ENCODE data around the gene REXO4. TPM values are rescaled to one million over a fixed set of nuclear protein-coding genes. Genes with fewer than 3 reads are reported as not detected.
"Not testable (repeated sequence)": the region's sequence is repeated elsewhere in the genome, so short reads cannot be mapped to it uniquely, and the experiment has no call there.

REXO4 gene
- total RNA-seq, 1 donor from 2014 or later = 22.5 TPM

- not testable (repeated sequence) for H3K4me3 ChIP-seq (ENCODE audit: insufficient read depth, low read depth, low read length); H3K4me3 Mint-ChIP-seq (ENCODE audit: unreplicated experiment); H3K36me3 ChIP-seq (ENCODE audit: insufficient read depth, low read length); H4K20me1 ChIP-seq (ENCODE audit: insufficient read depth, low read length); H3K9ac ChIP-seq (ENCODE audit: low read length); FAIRE-seq; H3K79me2 ChIP-seq (ENCODE audit: insufficient read depth, low read length); H3K27ac Mint-ChIP-seq (ENCODE audit: unreplicated experiment); H3K9me3 Mint-ChIP-seq (ENCODE audit: unreplicated experiment); H3K36me3 Mint-ChIP-seq (ENCODE audit: low read depth, unreplicated experiment); H3K27ac ChIP-seq (ENCODE audit: low read depth, low read length); H3K27me3 ChIP-seq (ENCODE audit: insufficient read depth, low read length); H3K4me1 Mint-ChIP-seq (ENCODE audit: low read depth, unreplicated experiment); H3K4me1 ChIP-seq (ENCODE audit: insufficient read depth, low read length); H3K9me3 ChIP-seq (ENCODE audit: insufficient read depth, low read depth, low read length); DNase-seq (ENCODE audit: low read depth); H3K4me2 ChIP-seq (ENCODE audit: low read length); H2AFZ ChIP-seq (ENCODE audit: low read depth, low read length)
- H3K27me3 Mint-ChIP-seq (ENCODE audit: low read depth, unreplicated experiment) = peaks cover 54% of the 10 kb centered on the region
These were observed 26.4 kb downstream of the REXO4 start for GRCh38 chr9:133391449-133391848.

- no peak overlapping the region for H3K9ac ChIP-seq (ENCODE audit: low read length)
- FAIRE-seq (no peak), DNase-seq (ENCODE audit: low read depth) (no peak)
- no peak for TF ChIP-seq EZH2 (IDR thresholded peaks at IDR 0.05; ENCODE audit: insufficient read depth, low read length)
- TF ChIP-seq, protein P1, sequence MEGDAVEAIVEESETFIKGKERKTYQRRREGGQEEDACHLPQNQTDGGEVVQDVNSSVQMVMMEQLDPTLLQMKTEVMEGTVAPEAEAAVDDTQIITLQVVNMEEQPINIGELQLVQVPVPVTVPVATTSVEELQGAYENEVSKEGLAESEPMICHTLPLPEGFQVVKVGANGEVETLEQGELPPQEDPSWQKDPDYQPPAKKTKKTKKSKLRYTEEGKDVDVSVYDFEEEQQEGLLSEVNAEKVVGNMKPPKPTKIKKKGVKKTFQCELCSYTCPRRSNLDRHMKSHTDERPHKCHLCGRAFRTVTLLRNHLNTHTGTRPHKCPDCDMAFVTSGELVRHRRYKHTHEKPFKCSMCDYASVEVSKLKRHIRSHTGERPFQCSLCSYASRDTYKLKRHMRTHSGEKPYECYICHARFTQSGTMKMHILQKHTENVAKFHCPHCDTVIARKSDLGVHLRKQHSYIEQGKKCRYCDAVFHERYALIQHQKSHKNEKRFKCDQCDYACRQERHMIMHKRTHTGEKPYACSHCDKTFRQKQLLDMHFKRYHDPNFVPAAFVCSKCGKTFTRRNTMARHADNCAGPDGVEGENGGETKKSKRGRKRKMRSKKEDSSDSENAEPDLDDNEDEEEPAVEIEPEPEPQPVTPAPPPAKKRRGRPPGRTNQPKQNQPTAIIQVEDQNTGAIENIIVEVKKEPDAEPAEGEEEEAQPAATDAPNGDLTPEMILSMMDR (IDR thresholded peaks at IDR 0.05; ENCODE audit: insufficient read depth, low read depth, low read length) = no peak
- Mint-ChIP-seq H3K4me1 (ENCODE audit: low read depth, unreplicated experiment) (no peaks in the 10 kb centered on the region), H3K36me3 (ENCODE audit: low read depth, unreplicated experiment) (no peaks in the 10 kb centered on the region), H3K4me3 (ENCODE audit: unreplicated experiment) (no peak overlapping the region), H3K9me3 (ENCODE audit: unreplicated experiment) (no peaks in the 10 kb centered on the region), H3K27me3 (ENCODE audit: low read depth, unreplicated experiment) (peaks cover 49% of the 10 kb centered on the region), H3K27ac (ENCODE audit: unreplicated experiment) (no peak overlapping the region)
- no peaks in the 10 kb centered on the region for H3K36me3 ChIP-seq (ENCODE audit: insufficient read depth, low read length)
- H3K9me3 ChIP-seq (ENCODE audit: insufficient read depth, low read depth, low read length) = no peaks in the 10 kb centered on the region
- no peak overlapping the region for H3K4me3 ChIP-seq (ENCODE audit: insufficient read depth, low read depth, low read length)
- H3K4me1 ChIP-seq (ENCODE audit: insufficient read depth, low read length) = no peaks in the 10 kb centered on the region
- H3K79me2 ChIP-seq (ENCODE audit: insufficient read depth, low read length) = no peaks in the 10 kb centered on the region
- no peaks in the 10 kb centered on the region for H4K20me1 ChIP-seq (ENCODE audit: insufficient read depth, low read length)
- no peak overlapping the region for H3K27ac ChIP-seq (ENCODE audit: low read depth, low read length)
- no peak overlapping the region for H3K4me2 ChIP-seq (ENCODE audit: low read length)
- no peak overlapping the region for H2AFZ ChIP-seq (ENCODE audit: low read depth, low read length)
- H3K27me3 ChIP-seq (ENCODE audit: insufficient read depth, low read length) = peaks cover 2% of the 10 kb centered on the region
These were observed 27.1 kb downstream of the REXO4 start for GRCh38 chr9:133390713-133391112.

DNA sequence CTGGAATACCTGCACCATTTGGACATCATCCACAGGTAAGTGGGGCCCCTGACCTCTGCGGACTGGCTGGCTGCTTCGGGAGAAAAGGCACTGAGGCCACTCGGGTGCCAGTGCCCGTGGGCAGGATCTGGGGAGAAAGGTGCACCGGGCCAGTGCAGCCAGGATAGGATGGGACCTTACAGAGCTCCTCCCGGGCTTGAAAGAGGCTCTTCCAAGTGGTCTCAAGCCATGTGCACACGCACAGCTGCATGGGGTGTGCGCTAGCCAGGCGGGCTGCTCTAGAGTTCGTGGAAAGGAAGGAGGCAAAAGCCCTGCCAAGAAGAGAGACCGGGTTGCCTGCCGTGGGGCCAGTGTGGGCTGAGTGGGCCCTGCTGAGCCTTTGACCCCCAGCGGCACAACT lies 28.2 kb downstream of the REXO4 start:
- no peak overlapping the region for H3K4me3 Mint-ChIP-seq (ENCODE audit: unreplicated experiment)
- no peaks in the 10 kb centered on the region for H3K9me3 Mint-ChIP-seq (ENCODE audit: unreplicated experiment)

More for the DNA sequence above, 28.2 kb downstream of the REXO4 start:
- FAIRE-seq (no peak), DNase-seq (ENCODE audit: low read depth) (no peak)
- H3K79me2 ChIP-seq (ENCODE audit: insufficient read depth, low read length) = no peaks in the 10 kb centered on the region
- H3K27me3 ChIP-seq (ENCODE audit: insufficient read depth, low read length) = no peaks in the 10 kb centered on the region
- Mint-ChIP-seq H3K36me3 (ENCODE audit: low read depth, unreplicated experiment) (no peaks in the 10 kb centered on the region), H3K27ac (ENCODE audit: unreplicated experiment) (no peak overlapping the region), H3K27me3 (ENCODE audit: low read depth, unreplicated experiment) (peaks cover 38% of the 10 kb centered on the region), H3K4me1 (ENCODE audit: low read depth, unreplicated experiment) (no peaks in the 10 kb centered on the region)
- no peaks in the 10 kb centered on the region for H3K4me1 ChIP-seq (ENCODE audit: insufficient read depth, low read length)
- H3K9ac ChIP-seq (ENCODE audit: low read length) = no peak overlapping the region
- H3K4me3 ChIP-seq (ENCODE audit: insufficient read depth, low read depth, low read length) = no peak overlapping the region
- H3K36me3 ChIP-seq (ENCODE audit: insufficient read depth, low read length) = no peaks in the 10 kb centered on the region
- no peaks in the 10 kb centered on the region for H3K9me3 ChIP-seq (ENCODE audit: insufficient read depth, low read depth, low read length)
- no peak overlapping the region for H3K27ac ChIP-seq (ENCODE audit: low read depth, low read length)
- no peak overlapping the region for H2AFZ ChIP-seq (ENCODE audit: low read depth, low read length)
- no peaks in the 10 kb centered on the region for H4K20me1 ChIP-seq (ENCODE audit: insufficient read depth, low read length)
- TF ChIP-seq, protein P1 (IDR thresholded peaks at IDR 0.05; ENCODE audit: insufficient read depth, low read depth, low read length) = no peak
- no peak for TF ChIP-seq EZH2 (IDR thresholded peaks at IDR 0.05; ENCODE audit: insufficient read depth, low read length)
- H3K4me2 ChIP-seq (ENCODE audit: low read length) = no peak overlapping the region

All from astrocyte (in vitro differentiated cells and primary cell).